ENCODE data around the gene LUM.

The LUM gene

DNA sequence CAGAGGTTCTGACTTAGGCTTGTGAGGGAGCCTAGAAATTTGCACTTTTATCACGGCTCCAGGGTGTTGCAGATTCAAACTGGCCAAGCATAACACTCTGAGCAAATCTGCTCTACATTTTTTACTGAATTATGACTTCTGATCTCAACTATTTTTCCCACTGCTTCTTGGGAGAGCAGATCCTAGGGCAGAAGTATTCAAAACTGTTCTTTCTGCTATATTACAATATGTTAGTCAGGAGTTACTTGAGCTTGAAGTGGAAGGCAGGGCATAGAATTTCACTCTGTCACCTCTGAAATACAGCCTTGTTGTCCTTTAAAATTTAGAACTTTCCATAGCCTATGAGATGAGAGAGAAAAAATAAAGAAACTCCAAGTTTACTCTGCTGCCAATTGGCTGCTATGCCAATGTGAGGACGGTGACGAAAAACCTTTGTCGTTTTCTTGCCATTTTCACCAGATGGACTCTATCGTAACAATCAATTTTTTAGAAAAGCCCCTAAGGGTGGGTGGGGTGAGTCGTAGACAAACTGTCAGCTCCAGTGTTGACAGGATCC is 37.1 kb downstream of the LUM start:
- DNase-seq, result no peak

- DNase-seq, result no peak
Observed at GRCh38 chr12:91073426-91073825, 37.9 kb downstream of the LUM start.

GRCh38 chr12:91072931-91073330 is 38.4 kb downstream of the LUM start:
- no peak for DNase-seq

DNA sequence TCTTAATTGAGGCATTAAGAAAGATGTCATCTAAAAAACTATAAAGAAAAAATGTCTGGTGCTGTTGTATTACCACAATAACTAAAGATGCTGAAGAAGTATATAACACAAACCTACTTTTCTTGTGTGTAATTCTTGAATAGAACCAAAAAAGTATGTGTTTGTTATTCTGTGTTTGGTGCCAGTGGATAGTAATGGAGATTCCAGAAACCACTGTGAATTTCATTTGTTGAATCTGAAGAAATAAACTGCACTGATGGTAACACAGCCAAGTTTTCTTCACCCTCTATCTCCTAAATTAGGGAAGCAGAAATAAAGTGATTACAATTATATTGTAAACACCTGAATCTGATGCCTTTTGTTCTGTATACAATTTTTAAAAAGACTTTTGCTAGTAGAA is 40.4 kb downstream of the LUM start:
- DNase-seq, result no peak

- no peak for DNase-seq
Observed at GRCh38 chr12:91065396-91065795, 45.9 kb downstream of the LUM start.

- DNase-seq, result no peak
Observed at GRCh38 chr12:91064640-91065039, 46.7 kb downstream of the LUM start.

DNA sequence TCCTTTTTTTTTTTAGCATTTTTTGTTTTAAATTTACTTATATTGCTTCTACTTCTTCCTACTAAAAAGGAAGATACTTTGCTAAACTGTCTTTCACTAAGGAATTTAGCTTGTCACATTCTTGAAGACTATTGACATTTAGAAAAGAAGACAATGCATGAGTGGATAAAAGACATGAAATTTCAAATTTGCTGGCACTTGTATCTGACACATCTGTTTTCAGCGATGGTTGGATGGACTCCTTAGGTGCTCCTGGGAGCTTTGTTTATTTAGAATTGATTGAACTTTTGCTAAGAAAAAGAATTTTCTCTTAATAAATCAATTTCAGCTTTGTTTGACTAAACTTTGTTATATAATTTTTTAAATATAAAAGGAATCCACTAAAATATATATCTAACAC is 50.2 kb downstream of the LUM start:
- no peak for DNase-seq

DNA sequence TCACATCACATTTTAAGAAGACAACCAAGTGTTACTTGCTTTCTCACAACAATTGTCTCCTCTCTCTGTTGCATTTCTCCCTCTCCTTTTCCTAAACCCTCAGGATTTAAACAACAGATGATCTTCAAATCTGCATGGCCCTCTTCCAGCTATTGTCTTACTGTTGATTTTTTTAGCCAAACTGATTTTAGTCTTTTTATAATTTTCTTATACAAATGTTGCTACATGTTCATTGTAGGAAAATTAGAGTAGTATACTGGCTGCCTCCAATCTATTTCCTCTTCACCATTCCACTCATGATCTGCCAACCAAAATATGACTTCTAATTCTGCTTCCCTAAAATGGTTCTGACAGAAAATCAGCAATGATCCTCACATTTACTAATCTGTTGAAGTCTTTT is 52.1 kb downstream of the LUM start:
- no peak for DNase-seq

- DNase-seq, result no peak
Observed at GRCh38 chr12:91058786-91059185, 52.5 kb downstream of the LUM start.

GRCh38 chr12:91057368-91058165 is 53.7 kb downstream of the LUM start, which contains the start of gene KERA:
Gene KERA, minus strand, starts transcription at chr12:91058024. Its CDS starts 1,743 bp downstream, at chr12:91056281.
- no peak for DNase-seq

- DNase-seq, result no peak
Observed at GRCh38 chr12:91056488-91056887, 54.8 kb downstream of the LUM start.

DNA sequence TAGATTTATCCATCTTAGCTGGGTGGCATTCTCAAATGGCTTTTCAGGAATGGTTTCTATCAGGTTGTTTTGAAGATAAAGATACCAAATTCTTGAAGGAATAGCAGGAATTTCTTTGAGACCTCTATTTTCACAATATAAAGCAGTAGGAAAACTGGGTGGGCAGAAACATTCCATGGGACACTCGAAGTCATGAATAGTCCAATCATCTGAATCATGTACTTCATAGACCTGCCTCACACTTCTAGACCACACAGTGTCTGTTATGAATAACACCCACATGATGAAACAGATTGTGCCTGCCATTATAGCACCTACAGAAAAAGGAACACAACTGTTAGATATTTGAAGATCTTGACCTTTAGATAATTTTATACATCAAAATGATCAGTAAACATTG is 55.3 kb downstream of the LUM start:
- DNase-seq, result no peak

DNA sequence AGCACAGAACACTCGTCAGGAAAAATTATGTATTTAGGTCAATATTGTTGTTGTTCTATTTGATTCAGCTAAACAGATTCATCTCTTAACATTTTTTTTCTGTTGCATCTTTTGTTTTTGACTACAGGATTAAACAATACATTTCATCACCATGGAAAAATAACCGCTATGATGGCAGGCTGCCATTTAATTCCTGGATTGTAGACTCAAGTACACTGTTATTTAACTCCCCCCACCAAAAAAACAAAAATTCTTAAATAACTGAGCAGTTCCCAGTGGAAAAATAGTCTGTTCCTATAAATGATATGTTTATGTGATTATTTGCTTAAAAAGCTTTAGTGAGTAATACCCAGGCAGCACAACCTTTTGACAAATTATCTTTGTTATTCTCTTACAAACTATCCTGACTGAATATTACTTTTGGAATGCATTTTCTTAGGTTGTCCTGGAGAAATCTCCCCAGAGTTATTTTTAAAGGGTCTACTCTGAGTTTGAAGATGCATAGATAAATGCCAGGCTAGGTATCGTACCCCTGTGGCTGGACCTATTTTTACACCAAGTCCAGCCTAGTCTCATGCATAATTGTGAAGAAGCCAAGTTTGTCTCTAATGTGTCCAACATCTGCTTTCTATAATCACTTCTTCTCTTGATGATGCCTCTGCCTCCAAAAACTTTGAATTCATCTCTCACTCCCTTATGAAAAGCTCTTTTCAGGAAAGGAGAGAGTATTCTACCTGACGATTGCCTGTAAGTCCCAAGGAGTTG is 57.2 kb downstream of the LUM start:
- no peak for DNase-seq

Data from AML-193 (cell line).